GM13976 (cell line): Measurements from ENCODE around the gene NEGR1.

ENCODE experiments used
- DNase-seq: peaks from one replicate; pipeline ENCODE4 v3.0.0; 2012; ENCODE audit warnings: low spot score
- CTCF ChIP-seq: IDR thresholded peaks from 2 replicates; pipeline ENCODE4 v1.5.1; 2012; ENCODE audit warnings: borderline replicate concordance, mild to moderate bottlenecking; ENCODE audit not compliant: insufficient read depth; ENCODE audit errors: extremely low read depth, missing control alignments, control extremely low read depth
- in situ Hi-C: fragments of 300-500 bp; cut with MboI; formaldehyde crosslinking; loops from one replicate; pipeline ENCODE4 v1.12.0; 2022; ENCODE audit warnings: low sequenced_read_pairs, mixed read lengths, inconsistent platforms; ENCODE audit not compliant: unreplicated experiment

NEGR1 gene

DNA sequence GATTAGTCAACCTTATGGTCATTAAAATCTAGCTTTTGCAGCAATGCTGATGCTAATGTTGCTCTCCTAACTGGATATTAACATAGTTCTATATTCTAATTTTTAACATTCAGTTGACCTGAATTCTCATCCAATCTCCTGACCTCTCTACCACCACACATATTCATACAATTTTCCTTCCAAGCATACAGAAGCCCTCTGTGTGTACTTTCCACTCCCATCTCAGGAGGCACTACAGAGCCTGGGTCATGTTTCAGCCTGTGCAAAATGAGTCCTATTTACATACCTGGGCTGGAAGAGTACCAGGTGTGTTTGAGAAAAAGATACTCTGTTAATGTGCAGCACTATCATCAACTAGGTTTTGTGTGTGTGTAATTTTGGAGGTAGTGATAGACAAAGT, 486.3 kb downstream of the NEGR1 start:
- DNase-seq: no peak
- TF ChIP-seq CTCF: no peak
- in situ Hi-C loops: no loop called here

GRCh38 chr1:71792264-71792663, 490.1 kb downstream of the NEGR1 start:
- in situ Hi-C loops: no loop called here
- no peak for DNase-seq
- no peak for TF ChIP-seq CTCF

GRCh38 chr1:71788113-71788512, 494.2 kb downstream of the NEGR1 start:
- TF ChIP-seq CTCF: no peak
- no peak for DNase-seq
- in situ Hi-C loops: no loop called here

GRCh38 chr1:71787699-71788098, 494.6 kb downstream of the NEGR1 start:
- in situ Hi-C loops: no loop called here
- TF ChIP-seq CTCF: no peak
- no peak for DNase-seq

GRCh38 chr1:71786218-71786617, 496.1 kb downstream of the NEGR1 start:
- in situ Hi-C loops: no loop called here
- no peak for DNase-seq
- no peak for TF ChIP-seq CTCF

DNA sequence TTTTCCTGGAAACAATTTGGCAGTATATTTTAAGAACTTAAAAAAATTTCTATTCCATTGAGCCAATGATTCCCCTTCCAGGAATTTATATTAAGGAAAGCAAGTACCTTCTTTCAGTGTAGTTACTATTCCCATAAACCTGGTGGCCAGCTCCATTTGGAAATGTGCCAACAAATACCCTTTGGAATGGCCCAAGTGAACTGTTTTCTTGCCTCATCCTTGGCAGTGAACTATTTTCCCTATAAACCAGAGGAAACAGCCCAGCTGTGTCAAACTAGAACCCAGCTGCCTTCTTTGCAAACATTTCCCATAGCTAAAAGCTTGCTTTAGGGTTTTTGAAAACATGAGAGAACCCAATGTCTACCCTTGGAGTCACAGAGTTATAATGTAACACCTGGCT, 496.9 kb downstream of the NEGR1 start:
- DNase-seq: no peak
- in situ Hi-C loops: no loop called here
- no peak for TF ChIP-seq CTCF

DNA sequence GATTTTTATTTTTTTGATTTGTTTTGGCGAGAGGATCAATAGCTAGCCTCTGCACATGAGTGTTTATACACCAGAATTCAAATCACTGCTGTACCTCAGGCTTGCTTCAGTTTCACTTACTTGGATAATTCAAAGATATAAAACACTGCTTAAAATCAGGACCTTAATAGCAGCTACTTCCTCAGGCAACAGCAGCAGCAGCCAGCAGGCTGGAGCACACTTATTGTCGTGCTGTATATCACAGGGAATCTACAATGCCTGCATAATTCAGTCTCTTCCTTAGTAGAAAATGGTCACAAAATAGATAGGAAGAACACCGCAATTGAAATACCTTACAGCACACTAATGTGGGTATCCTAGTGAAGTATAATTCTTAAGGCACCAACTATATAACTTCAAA, 497.3 kb downstream of the NEGR1 start:
- no peak for DNase-seq
- in situ Hi-C loops: no loop called here
- TF ChIP-seq CTCF: no peak
